ENCODE data around the gene ELFN2. TPM values are rescaled to one million over a fixed set of nuclear protein-coding genes. Genes with fewer than 3 reads are reported as not detected.

Gene ELFN2
- total and polyA plus RNA-seq, 2 donors (not counting 3 experiments of a cell fraction or from before 2014, with no cell fraction given) = 0.41 to 1.3 TPM

- Histone ChIP-seq H3K4me1 (ENCODE audit: control insufficient read depth, extremely low read depth, insufficient read depth, low read length) (peaks cover 6% of the 10 kb centered on the region), H3K9me3 (replicated peaks; ENCODE audit: control insufficient read depth, insufficient read depth, low read length) (no peaks in the 10 kb centered on the region), H3K27ac (ENCODE audit: insufficient read depth, low read depth, low read length) (no peak overlapping the region), H3K9me1 (replicated peaks; ENCODE audit: control insufficient read depth, extremely low read depth, insufficient read depth, low read length) (no peaks in the 10 kb centered on the region), H3K79me2 (ENCODE audit: control insufficient read depth, insufficient read depth, low read length) (no peaks in the 10 kb centered on the region), H3K9ac (replicated peaks; ENCODE audit: extremely low read depth, insufficient read depth, low read length) (no peak overlapping the region), H3K4me2 (ENCODE audit: insufficient read depth, low read length) (no peak overlapping the region), H3K4me3 (replicated peaks in 1 of 3; ENCODE audit: insufficient read depth in 1 of 3, low read depth in 1 of 3, low read length in 3 of 3) (no peak overlapping the region), H2AFZ (ENCODE audit: low read depth, low read length) (no peak overlapping the region), H3K36me3 (ENCODE audit: control insufficient read depth in 2 of 2, extremely low read depth in 1 of 2, insufficient read depth in 2 of 2, low read length in 2 of 2) (no peaks in the 10 kb centered on the region), H4K20me1 (replicated peaks; ENCODE audit: control insufficient read depth, extremely low read depth, insufficient read depth, low read length) (no peaks in the 10 kb centered on the region), H3K27me3 (ENCODE audit: control insufficient read depth in 2 of 2, insufficient read depth in 2 of 2, low read length in 2 of 2) (peaks cover 0 to 8% of the 10 kb centered on the region in 2 experiments)
- intact Hi-C loops (cut with micrococcal nuclease) = no loop called here
- no peak for TF ChIP-seq GATA2 (IDR thresholded peaks at IDR 0.05; ENCODE audit: insufficient read depth, insufficient read length, low read depth, low read length)
- ChIA-PET POLR2A (no interaction called here), CTCF (interaction anchor here (0.7 to 1.5 kb wide), 5 partner anchors 17 to 108 kb away, joined by 3 to 9 read pairs (median 4); no protein-coding TSS in a partner anchor)
- dilution Hi-C loops (cut with MboI; ENCODE audit: extremely low pct_ligation_motif_present, low sequenced_read_pairs) = no loop called here
- BruUV-seq (replicated peaks) = no TSS peak
- no peak for FAIRE-seq
- DNase-seq (ENCODE audit: low read depth, low spot score) = peak; percentile 7
Observed at GRCh38 chr22:37425800-37426705, 1.2 kb downstream of the ELFN2 start.

GRCh38 chr22:37425369-37425768 is 1.9 kb downstream of the ELFN2 start:
- Histone ChIP-seq H3K9me1 (replicated peaks; ENCODE audit: control insufficient read depth, extremely low read depth, insufficient read depth, low read length) (no peaks in the 10 kb centered on the region), H3K4me2 (ENCODE audit: insufficient read depth, low read length) (no peak overlapping the region), H3K27me3 (ENCODE audit: control insufficient read depth in 2 of 2, insufficient read depth in 2 of 2, low read length in 2 of 2) (peaks cover 0 to 8% of the 10 kb centered on the region in 2 experiments), H3K27ac (ENCODE audit: insufficient read depth, low read depth, low read length) (no peak overlapping the region), H3K9ac (replicated peaks; ENCODE audit: extremely low read depth, insufficient read depth, low read length) (no peak overlapping the region), H3K9me3 (replicated peaks; ENCODE audit: control insufficient read depth, insufficient read depth, low read length) (no peaks in the 10 kb centered on the region), H3K4me1 (ENCODE audit: control insufficient read depth, extremely low read depth, insufficient read depth, low read length) (peaks cover 6% of the 10 kb centered on the region), H4K20me1 (replicated peaks; ENCODE audit: control insufficient read depth, extremely low read depth, insufficient read depth, low read length) (no peaks in the 10 kb centered on the region), H3K79me2 (ENCODE audit: control insufficient read depth, insufficient read depth, low read length) (no peaks in the 10 kb centered on the region), H3K4me3 (replicated peaks in 1 of 3; ENCODE audit: insufficient read depth in 1 of 3, low read depth in 1 of 3, low read length in 3 of 3) (no peak overlapping the region), H3K36me3 (ENCODE audit: control insufficient read depth in 2 of 2, extremely low read depth in 1 of 2, insufficient read depth in 2 of 2, low read length in 2 of 2) (no peaks in the 10 kb centered on the region), H2AFZ (ENCODE audit: low read depth, low read length) (no peak overlapping the region)
- dilution Hi-C loops (cut with MboI; ENCODE audit: extremely low pct_ligation_motif_present, low sequenced_read_pairs) = no loop called here
- ChIA-PET POLR2A (no interaction called here), CTCF (interaction anchor here (0.7 to 1.5 kb wide), 5 partner anchors 30 to 107 kb away, joined by 3 to 9 read pairs (median 4); no protein-coding TSS in a partner anchor)
- DNase-seq (ENCODE audit: low read depth, low spot score) = no peak
- no peak for FAIRE-seq
- no TSS peak for BruUV-seq (replicated peaks)
- intact Hi-C loops (cut with micrococcal nuclease) = no loop called here
- TF ChIP-seq MAX (IDR thresholded peaks at IDR 0.05; ENCODE audit: insufficient read depth, insufficient read length) (no peak), MYC (IDR thresholded peaks at IDR 0.05; ENCODE audit: low read depth, low read length) (no peak)

Measured in endothelial cell of umbilical vein (primary cell).